ENCODE data around the gene GABARAP. TPM values are rescaled to one million over a fixed set of nuclear protein-coding genes. Genes with fewer than 3 reads are reported as not detected.
A peak's percentile ranks its signal among the peaks of the same experiment; 100 is the strongest.

The GABARAP gene
- polyA plus RNA-seq, 1 donor (not counting 4 experiments of a cell fraction or from before 2014, with no cell fraction given): 271 TPM

DNA sequence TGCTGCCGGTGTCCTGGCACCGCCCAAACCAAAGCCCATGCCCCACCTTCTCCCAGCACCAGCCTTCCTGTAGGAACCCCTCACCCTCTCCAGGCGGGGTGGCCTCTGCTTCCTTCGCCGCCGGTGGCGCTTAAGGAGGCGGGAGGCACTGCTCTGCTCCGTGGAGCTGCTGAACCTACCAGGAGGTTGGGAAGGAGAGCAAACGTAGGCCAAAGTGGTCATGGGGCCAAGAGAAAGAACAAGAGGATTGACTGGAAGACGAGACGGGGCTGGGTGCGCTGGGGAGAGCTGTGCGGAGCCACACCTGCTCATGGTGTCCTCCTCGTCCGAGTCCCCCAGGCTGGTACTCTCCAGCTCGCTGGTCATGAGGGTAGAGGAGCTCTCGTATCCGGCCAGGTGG, 12.7 kb downstream of the GABARAP start:
- H3K4me3 ChIP-seq (ENCODE audit: control insufficient read depth in 2 of 3, extremely low read depth in 1 of 3, insufficient read depth in 2 of 3, low read depth in 1 of 3, low read length in 3 of 3): no peak overlapping the region
- H4K20me1 ChIP-seq (ENCODE audit: control insufficient read depth, extremely low read depth, insufficient read depth, low read length): peaks cover 3% of the 10 kb centered on the region
- peaks cover 29% of the 10 kb centered on the region for H3K4me1 ChIP-seq (ENCODE audit: control insufficient read depth, extremely low read depth, insufficient read depth, low read length)
- DNase-seq (ENCODE audit: low read depth, low spot score) (no peak), FAIRE-seq (no peak)
- no peak overlapping the region for H3K27ac ChIP-seq (ENCODE audit: control insufficient read depth, insufficient read depth, low read length)
- peaks cover 22 to 32% of the 10 kb centered on the region in 2 experiments for H3K36me3 ChIP-seq (ENCODE audit: control insufficient read depth in 2 of 2, extremely low read depth in 1 of 2, insufficient read depth in 2 of 2, low read length in 2 of 2)
- no peak overlapping the region for H3K9ac ChIP-seq (ENCODE audit: control insufficient read depth, extremely low read depth, insufficient read depth, low read length)
- dilution Hi-C loops (cut with MboI; ENCODE audit: extremely low pct_ligation_motif_present, low sequenced_read_pairs): no loop called here
- TF ChIP-seq, protein P1, sequence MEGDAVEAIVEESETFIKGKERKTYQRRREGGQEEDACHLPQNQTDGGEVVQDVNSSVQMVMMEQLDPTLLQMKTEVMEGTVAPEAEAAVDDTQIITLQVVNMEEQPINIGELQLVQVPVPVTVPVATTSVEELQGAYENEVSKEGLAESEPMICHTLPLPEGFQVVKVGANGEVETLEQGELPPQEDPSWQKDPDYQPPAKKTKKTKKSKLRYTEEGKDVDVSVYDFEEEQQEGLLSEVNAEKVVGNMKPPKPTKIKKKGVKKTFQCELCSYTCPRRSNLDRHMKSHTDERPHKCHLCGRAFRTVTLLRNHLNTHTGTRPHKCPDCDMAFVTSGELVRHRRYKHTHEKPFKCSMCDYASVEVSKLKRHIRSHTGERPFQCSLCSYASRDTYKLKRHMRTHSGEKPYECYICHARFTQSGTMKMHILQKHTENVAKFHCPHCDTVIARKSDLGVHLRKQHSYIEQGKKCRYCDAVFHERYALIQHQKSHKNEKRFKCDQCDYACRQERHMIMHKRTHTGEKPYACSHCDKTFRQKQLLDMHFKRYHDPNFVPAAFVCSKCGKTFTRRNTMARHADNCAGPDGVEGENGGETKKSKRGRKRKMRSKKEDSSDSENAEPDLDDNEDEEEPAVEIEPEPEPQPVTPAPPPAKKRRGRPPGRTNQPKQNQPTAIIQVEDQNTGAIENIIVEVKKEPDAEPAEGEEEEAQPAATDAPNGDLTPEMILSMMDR (optimal IDR thresholded peaks at IDR 0.05 in 1 of 3, IDR thresholded peaks at IDR 0.05 in 1 of 3, conservative IDR thresholded peaks at IDR 0.05 in 1 of 3; ENCODE audit: extremely low read depth in 1 of 3, insufficient read depth in 2 of 3, low read length in 3 of 3): no peak
- no peak for TF ChIP-seq EZH2 (IDR thresholded peaks at IDR 0.05; ENCODE audit: low read length)
- no peak overlapping the region for H3K4me2 ChIP-seq (ENCODE audit: control insufficient read depth, extremely low read depth, insufficient read depth, low read depth, low read length)
- no peak overlapping the region for H2AFZ ChIP-seq (ENCODE audit: control insufficient read depth, low read length)
- H3K9me3 ChIP-seq (ENCODE audit: control insufficient read depth, low read depth, low read length): no peaks in the 10 kb centered on the region
- H3K79me2 ChIP-seq (ENCODE audit: control insufficient read depth, insufficient read depth, low read length): peaks cover 38% of the 10 kb centered on the region
- no peaks in the 10 kb centered on the region for H3K27me3 ChIP-seq (ENCODE audit: control insufficient read depth, extremely low read depth, insufficient read depth, low read length)
- H3K9me1 ChIP-seq (ENCODE audit: control insufficient read depth, extremely low read depth, insufficient read depth, low read length): peaks cover 2% of the 10 kb centered on the region

DNA sequence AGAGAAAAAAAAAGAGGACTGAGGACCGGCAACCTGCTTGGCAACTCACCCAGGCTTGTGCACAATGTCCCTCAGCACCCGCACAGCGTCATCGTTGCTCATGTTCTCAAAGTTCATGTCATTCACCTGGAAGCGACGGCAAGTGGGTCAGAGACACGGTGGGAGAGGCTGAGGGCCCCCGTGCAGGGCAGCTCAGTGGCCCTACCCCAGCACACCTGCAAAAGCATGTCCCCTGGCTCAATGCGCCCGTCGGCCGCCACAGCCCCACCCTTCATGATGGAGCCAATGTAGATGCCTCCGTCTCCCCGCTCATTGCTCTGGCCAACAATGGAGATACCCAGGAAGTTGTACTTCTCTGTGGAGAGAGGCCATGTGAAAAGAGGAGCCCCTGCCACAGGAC, 13.3 kb downstream of the GABARAP start:
- peaks cover 3% of the 10 kb centered on the region for H4K20me1 ChIP-seq (ENCODE audit: control insufficient read depth, extremely low read depth, insufficient read depth, low read length)
- H3K9me1 ChIP-seq (ENCODE audit: control insufficient read depth, extremely low read depth, insufficient read depth, low read length): peaks cover 2% of the 10 kb centered on the region
- peaks cover 37% of the 10 kb centered on the region for H3K79me2 ChIP-seq (ENCODE audit: control insufficient read depth, insufficient read depth, low read length)
- H3K4me3 ChIP-seq (ENCODE audit: control insufficient read depth in 2 of 3, extremely low read depth in 1 of 3, insufficient read depth in 2 of 3, low read depth in 1 of 3, low read length in 3 of 3): no peak overlapping the region
- no peak overlapping the region for H3K4me2 ChIP-seq (ENCODE audit: control insufficient read depth, extremely low read depth, insufficient read depth, low read depth, low read length)
- H3K4me1 ChIP-seq (ENCODE audit: control insufficient read depth, extremely low read depth, insufficient read depth, low read length): peaks cover 28% of the 10 kb centered on the region
- dilution Hi-C loops (cut with MboI; ENCODE audit: extremely low pct_ligation_motif_present, low sequenced_read_pairs): no loop called here
- H3K27me3 ChIP-seq (ENCODE audit: control insufficient read depth, extremely low read depth, insufficient read depth, low read length): no peaks in the 10 kb centered on the region
- H2AFZ ChIP-seq (ENCODE audit: control insufficient read depth, low read length): no peak overlapping the region
- peak overlapping the region; percentile 14 for H3K9ac ChIP-seq (ENCODE audit: control insufficient read depth, extremely low read depth, insufficient read depth, low read length)
- DNase-seq (ENCODE audit: low read depth, low spot score): no peak
- no peak for FAIRE-seq
- H3K27ac ChIP-seq (ENCODE audit: control insufficient read depth, insufficient read depth, low read length): peak overlapping the region; percentile 57
- H3K9me3 ChIP-seq (ENCODE audit: control insufficient read depth, low read depth, low read length): no peaks in the 10 kb centered on the region
- no peak for TF ChIP-seq EZH2 (IDR thresholded peaks at IDR 0.05; ENCODE audit: low read length)
- TF ChIP-seq, protein P1 (optimal IDR thresholded peaks at IDR 0.05 in 1 of 3, IDR thresholded peaks at IDR 0.05 in 1 of 3, conservative IDR thresholded peaks at IDR 0.05 in 1 of 3; ENCODE audit: extremely low read depth in 1 of 3, insufficient read depth in 2 of 3, low read length in 3 of 3): no peak
- peaks cover 25 to 37% of the 10 kb centered on the region in 2 experiments for H3K36me3 ChIP-seq (ENCODE audit: control insufficient read depth in 2 of 2, extremely low read depth in 1 of 2, insufficient read depth in 2 of 2, low read length in 2 of 2)
